ENCODE measurements around the gene BCLAF3. TPM values are rescaled to one million over a fixed set of nuclear protein-coding genes. Genes with fewer than 3 reads are reported as not detected.

Gene BCLAF3
- total and polyA plus RNA-seq, 2 donors (not counting 1 experiment from before 2014, with no cell fraction given): 3.1 to 21.5 TPM

DNA sequence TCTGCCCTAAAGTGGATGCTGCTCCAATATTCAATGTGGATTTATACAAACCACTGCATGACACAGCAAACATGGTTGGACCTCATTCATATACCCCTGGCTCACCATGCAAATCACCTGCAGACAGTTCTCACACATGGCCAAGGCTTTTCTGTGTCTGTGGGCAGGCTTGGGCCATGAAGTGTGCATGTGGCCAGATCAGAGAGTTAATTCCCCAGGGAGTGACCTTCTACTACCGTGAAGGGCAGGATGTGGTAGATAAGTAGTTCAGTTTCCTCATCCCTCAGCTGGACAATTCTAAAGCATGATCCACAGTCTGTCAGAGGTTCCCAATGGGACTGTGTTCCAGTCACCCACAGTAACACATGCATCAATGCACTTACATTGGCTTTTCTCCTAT is 24.6 kb upstream of the BCLAF3 start:
- no peak overlapping the region for H3K4me3 ChIP-seq (ENCODE audit: control extremely low read depth in 1 of 5, extremely low read depth in 1 of 5, insufficient read depth in 1 of 5, low read depth in 2 of 5, low read length in 4 of 5)
- no peaks in the 10 kb centered on the region for H3K79me2 ChIP-seq (ENCODE audit: control insufficient read depth, insufficient read depth, low read length)
- ChIA-PET CTCF (no interaction called here), POLR2A (no interaction called here)
- no peaks in the 10 kb centered on the region for H3K27me3 Mint-ChIP-seq
- TF ChIP-seq, protein P1, sequence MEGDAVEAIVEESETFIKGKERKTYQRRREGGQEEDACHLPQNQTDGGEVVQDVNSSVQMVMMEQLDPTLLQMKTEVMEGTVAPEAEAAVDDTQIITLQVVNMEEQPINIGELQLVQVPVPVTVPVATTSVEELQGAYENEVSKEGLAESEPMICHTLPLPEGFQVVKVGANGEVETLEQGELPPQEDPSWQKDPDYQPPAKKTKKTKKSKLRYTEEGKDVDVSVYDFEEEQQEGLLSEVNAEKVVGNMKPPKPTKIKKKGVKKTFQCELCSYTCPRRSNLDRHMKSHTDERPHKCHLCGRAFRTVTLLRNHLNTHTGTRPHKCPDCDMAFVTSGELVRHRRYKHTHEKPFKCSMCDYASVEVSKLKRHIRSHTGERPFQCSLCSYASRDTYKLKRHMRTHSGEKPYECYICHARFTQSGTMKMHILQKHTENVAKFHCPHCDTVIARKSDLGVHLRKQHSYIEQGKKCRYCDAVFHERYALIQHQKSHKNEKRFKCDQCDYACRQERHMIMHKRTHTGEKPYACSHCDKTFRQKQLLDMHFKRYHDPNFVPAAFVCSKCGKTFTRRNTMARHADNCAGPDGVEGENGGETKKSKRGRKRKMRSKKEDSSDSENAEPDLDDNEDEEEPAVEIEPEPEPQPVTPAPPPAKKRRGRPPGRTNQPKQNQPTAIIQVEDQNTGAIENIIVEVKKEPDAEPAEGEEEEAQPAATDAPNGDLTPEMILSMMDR (IDR thresholded peaks at IDR 0.05): no peak
- no peak for TF ChIP-seq EZH2 (IDR thresholded peaks at IDR 0.05; ENCODE audit: borderline replicate concordance, insufficient read depth, low read depth, low read length, poor library complexity, severe bottlenecking)
- H3K4me2 ChIP-seq (replicated peaks; ENCODE audit: low read depth, low read length, poor library complexity, severe bottlenecking): no peak overlapping the region
- no CpG with 5 or more reads among the region's 1 CpG for WGBS (ENCODE audit: insufficient coverage)
- no peak overlapping the region for H3K27ac ChIP-seq (ENCODE audit: low read length in 2 of 2)
- no peak overlapping the region for H3K4me3 Mint-ChIP-seq
- no peak overlapping the region for H2AFZ ChIP-seq (ENCODE audit: insufficient read depth, low read depth, low read length, poor library complexity, severe bottlenecking)
- H4K20me1 ChIP-seq (ENCODE audit: control insufficient read depth, insufficient read depth, low read length, poor library complexity, severe bottlenecking): no peaks in the 10 kb centered on the region
- DNase-seq (no peak), ATAC-seq (ENCODE audit: low read depth) (no peak)
- no peak overlapping the region for H3K9ac ChIP-seq (ENCODE audit: low read length)
- intact Hi-C loops (cut with micrococcal nuclease): no loop called here
- no peaks in the 10 kb centered on the region for H3K36me3 ChIP-seq (replicated peaks in 1 of 2; ENCODE audit: control extremely low read depth in 1 of 2, control insufficient read depth in 1 of 2, extremely low read depth in 1 of 2, insufficient read depth in 2 of 2, low read length in 1 of 2)
- H3K9me3 Mint-ChIP-seq (ENCODE audit: insufficient read depth): peaks cover 8% of the 10 kb centered on the region
- H3K27me3 ChIP-seq (replicated peaks in 1 of 4; ENCODE audit: control extremely low read depth in 1 of 4, control insufficient read depth in 3 of 4, insufficient read depth in 4 of 4, low read length in 3 of 4): no peaks in the 10 kb centered on the region
- peaks cover 0 to 9% (median 0%) of the 10 kb centered on the region in 3 donors for H3K9me3 ChIP-seq (ENCODE audit: control extremely low read depth in 1 of 3, control insufficient read depth in 2 of 3, insufficient read depth in 1 of 3, low read length in 2 of 3)
- no peaks in the 10 kb centered on the region for H3K4me1 ChIP-seq (ENCODE audit: control insufficient read depth in 2 of 2, insufficient read depth in 2 of 2, low read length in 2 of 2)
- peaks cover 3% of the 10 kb centered on the region for H3K4me1 Mint-ChIP-seq
- H3K27ac Mint-ChIP-seq: no peak overlapping the region

DNA sequence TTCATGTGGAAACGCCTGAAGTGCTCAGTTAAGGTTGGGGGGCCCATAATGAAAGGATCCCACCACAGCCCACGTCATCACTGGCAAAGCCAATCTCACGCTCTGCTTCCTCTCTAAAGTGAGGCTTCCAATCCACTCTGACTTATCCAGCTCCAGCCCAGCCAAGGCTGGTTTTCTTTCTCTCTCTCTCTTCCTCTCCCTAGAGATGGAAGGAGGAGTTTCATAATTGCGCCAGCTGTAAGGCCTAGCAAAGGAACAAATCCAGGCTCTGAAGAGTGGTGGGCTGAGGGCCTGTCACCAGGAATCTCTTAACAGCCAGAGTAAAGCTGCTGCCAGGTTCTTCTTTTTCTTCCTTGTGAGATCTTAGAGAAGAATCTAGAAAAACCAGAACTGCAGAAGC is 20.7 kb upstream of the BCLAF3 start:
- no peak overlapping the region for H2AFZ ChIP-seq (ENCODE audit: insufficient read depth, low read depth, low read length, poor library complexity, severe bottlenecking)
- no peak overlapping the region for H3K4me3 Mint-ChIP-seq
- H3K27ac Mint-ChIP-seq: no peak overlapping the region
- no CpG with 5 or more reads among the region's 4 CpGs for WGBS (ENCODE audit: insufficient coverage)
- ATAC-seq (ENCODE audit: low read depth): no peak
- intact Hi-C loops (cut with micrococcal nuclease): no loop called here
- no peak overlapping the region for H3K27ac ChIP-seq (ENCODE audit: low read length in 2 of 2)
- H3K4me1 Mint-ChIP-seq: peaks cover 3% of the 10 kb centered on the region
- no peaks in the 10 kb centered on the region for H3K27me3 Mint-ChIP-seq
- DNase-seq: no peak
- no peak overlapping the region for H3K4me2 ChIP-seq (replicated peaks; ENCODE audit: low read depth, low read length, poor library complexity, severe bottlenecking)
- H3K4me3 ChIP-seq (ENCODE audit: control extremely low read depth in 1 of 5, extremely low read depth in 1 of 5, insufficient read depth in 1 of 5, low read depth in 2 of 5, low read length in 4 of 5): no peak overlapping the region
- no peaks in the 10 kb centered on the region for H3K79me2 ChIP-seq (ENCODE audit: control insufficient read depth, insufficient read depth, low read length)
- ChIA-PET POLR2A (no interaction called here), CTCF (no interaction called here)
- H3K9me3 Mint-ChIP-seq (ENCODE audit: insufficient read depth): peaks cover 8% of the 10 kb centered on the region
- no peaks in the 10 kb centered on the region for H4K20me1 ChIP-seq (ENCODE audit: control insufficient read depth, insufficient read depth, low read length, poor library complexity, severe bottlenecking)
- H3K36me3 ChIP-seq (replicated peaks in 1 of 2; ENCODE audit: control extremely low read depth in 1 of 2, control insufficient read depth in 1 of 2, extremely low read depth in 1 of 2, insufficient read depth in 2 of 2, low read length in 1 of 2): no peaks in the 10 kb centered on the region
- no peaks in the 10 kb centered on the region for H3K4me1 ChIP-seq (ENCODE audit: control insufficient read depth in 2 of 2, insufficient read depth in 2 of 2, low read length in 2 of 2)
- no peak overlapping the region for H3K9ac ChIP-seq (ENCODE audit: low read length)
- H3K9me3 ChIP-seq (ENCODE audit: control extremely low read depth in 1 of 3, control insufficient read depth in 2 of 3, insufficient read depth in 1 of 3, low read length in 2 of 3): peaks cover 0 to 9% (median 0%) of the 10 kb centered on the region in 3 donors
- TF ChIP-seq, protein P1 (IDR thresholded peaks at IDR 0.05): no peak
- TF ChIP-seq EZH2 (IDR thresholded peaks at IDR 0.05; ENCODE audit: borderline replicate concordance, insufficient read depth, low read depth, low read length, poor library complexity, severe bottlenecking): no peak
- no peaks in the 10 kb centered on the region for H3K27me3 ChIP-seq (replicated peaks in 1 of 4; ENCODE audit: control extremely low read depth in 1 of 4, control insufficient read depth in 3 of 4, insufficient read depth in 4 of 4, low read length in 3 of 4)
